ENCODE measurements around the gene SS18L1.

DNA sequence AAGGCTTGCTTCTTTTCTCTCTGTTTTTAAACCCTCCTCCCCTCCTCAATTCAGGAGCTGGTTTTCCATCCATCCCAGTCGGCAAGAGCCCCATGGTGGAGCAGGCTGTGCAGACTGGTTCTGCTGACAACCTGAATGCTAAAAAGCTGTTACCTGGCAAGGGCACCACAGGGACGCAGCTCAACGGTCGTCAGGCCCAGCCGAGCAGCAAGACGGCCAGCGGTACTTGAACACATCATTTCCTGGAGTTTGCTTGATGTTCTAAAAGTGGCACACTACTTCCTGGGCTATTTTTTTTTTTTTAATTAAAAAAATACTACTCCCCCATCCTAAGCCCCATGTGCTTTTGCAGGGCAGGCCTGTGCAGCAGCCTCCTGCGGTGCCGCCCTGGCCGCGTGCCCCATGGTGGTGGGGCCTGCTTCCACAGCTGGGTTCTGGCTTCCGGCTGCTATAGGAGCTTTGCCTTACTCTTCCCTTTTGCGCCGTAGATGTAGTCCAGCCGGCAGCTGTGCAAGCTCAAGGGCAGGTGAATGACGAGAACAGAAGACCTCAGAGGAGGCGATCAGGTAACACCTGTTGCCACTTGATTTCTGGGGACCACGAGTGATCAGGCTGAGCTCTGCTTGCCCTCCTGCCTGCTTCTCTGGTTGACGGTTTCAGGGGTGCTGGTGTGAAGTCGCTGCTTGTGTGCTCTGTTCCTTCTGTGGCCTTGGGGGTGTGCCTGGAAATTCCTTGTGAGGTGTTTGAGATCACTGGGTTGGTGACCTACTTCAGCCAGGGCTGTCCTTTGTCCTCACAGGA lies 13.6 kb upstream of the SS18L1 start:
- TF ChIP-seq ZFX (IDR thresholded peaks at IDR 0.05) = no peak
- TF ChIP-seq EZH2phosphoT487 (IDR thresholded peaks at IDR 0.05; ENCODE audit: borderline replicate concordance) = no peak
- TF ChIP-seq SP1 (IDR thresholded peaks at IDR 0.05; ENCODE audit: low read depth) = no peak
- no peak for TF ChIP-seq POLR2A (IDR thresholded peaks at IDR 0.05; ENCODE audit: borderline replicate concordance, extremely low read depth, insufficient read depth, insufficient read length)
- no peak for TF ChIP-seq ZNF274 (IDR thresholded peaks at IDR 0.05; ENCODE audit: low read depth, low read length)
- TF ChIP-seq EZH2 (IDR thresholded peaks at IDR 0.05) = no peak
- no peak for TF ChIP-seq MAX (IDR thresholded peaks at IDR 0.05)
- no peak for TF ChIP-seq YY1 (IDR thresholded peaks at IDR 0.05; ENCODE audit: extremely low read depth, insufficient replicate concordance, low read depth, low read length)
- TF ChIP-seq, protein P1, sequence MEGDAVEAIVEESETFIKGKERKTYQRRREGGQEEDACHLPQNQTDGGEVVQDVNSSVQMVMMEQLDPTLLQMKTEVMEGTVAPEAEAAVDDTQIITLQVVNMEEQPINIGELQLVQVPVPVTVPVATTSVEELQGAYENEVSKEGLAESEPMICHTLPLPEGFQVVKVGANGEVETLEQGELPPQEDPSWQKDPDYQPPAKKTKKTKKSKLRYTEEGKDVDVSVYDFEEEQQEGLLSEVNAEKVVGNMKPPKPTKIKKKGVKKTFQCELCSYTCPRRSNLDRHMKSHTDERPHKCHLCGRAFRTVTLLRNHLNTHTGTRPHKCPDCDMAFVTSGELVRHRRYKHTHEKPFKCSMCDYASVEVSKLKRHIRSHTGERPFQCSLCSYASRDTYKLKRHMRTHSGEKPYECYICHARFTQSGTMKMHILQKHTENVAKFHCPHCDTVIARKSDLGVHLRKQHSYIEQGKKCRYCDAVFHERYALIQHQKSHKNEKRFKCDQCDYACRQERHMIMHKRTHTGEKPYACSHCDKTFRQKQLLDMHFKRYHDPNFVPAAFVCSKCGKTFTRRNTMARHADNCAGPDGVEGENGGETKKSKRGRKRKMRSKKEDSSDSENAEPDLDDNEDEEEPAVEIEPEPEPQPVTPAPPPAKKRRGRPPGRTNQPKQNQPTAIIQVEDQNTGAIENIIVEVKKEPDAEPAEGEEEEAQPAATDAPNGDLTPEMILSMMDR (IDR thresholded peaks at IDR 0.05 in 2 of 3, conservative IDR thresholded peaks at IDR 0.05 in 1 of 3; ENCODE audit: borderline replicate concordance in 1 of 3, insufficient read depth in 1 of 3, low read depth in 2 of 3, low read length in 2 of 3) = no peak
- TF ChIP-seq, protein P2, sequence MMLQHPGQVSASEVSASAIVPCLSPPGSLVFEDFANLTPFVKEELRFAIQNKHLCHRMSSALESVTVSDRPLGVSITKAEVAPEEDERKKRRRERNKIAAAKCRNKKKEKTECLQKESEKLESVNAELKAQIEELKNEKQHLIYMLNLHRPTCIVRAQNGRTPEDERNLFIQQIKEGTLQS (IDR thresholded peaks at IDR 0.05) = no peak
- no peak for TF ChIP-seq REST (IDR thresholded peaks at IDR 0.05; ENCODE audit: low read depth)
- no peak for TF ChIP-seq CEBPB (IDR thresholded peaks at IDR 0.05; ENCODE audit: low read depth)
- TF ChIP-seq, protein P3, sequence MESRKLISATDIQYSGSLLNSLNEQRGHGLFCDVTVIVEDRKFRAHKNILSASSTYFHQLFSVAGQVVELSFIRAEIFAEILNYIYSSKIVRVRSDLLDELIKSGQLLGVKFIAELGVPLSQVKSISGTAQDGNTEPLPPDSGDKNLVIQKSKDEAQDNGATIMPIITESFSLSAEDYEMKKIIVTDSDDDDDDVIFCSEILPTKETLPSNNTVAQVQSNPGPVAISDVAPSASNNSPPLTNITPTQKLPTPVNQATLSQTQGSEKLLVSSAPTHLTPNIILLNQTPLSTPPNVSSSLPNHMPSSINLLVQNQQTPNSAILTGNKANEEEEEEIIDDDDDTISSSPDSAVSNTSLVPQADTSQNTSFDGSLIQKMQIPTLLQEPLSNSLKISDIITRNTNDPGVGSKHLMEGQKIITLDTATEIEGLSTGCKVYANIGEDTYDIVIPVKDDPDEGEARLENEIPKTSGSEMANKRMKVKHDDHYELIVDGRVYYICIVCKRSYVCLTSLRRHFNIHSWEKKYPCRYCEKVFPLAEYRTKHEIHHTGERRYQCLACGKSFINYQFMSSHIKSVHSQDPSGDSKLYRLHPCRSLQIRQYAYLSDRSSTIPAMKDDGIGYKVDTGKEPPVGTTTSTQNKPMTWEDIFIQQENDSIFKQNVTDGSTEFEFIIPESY (IDR thresholded peaks at IDR 0.05; ENCODE audit: extremely low read depth, insufficient replicate concordance, low read length) = no peak

All from HCT116 (cell line).